ENCODE measurements around the gene IGFBPL1.
"Not testable (repeated sequence)": the region's sequence is repeated elsewhere in the genome, so short reads cannot be mapped to it uniquely, and the experiment has no call there.

Gene IGFBPL1

DNA sequence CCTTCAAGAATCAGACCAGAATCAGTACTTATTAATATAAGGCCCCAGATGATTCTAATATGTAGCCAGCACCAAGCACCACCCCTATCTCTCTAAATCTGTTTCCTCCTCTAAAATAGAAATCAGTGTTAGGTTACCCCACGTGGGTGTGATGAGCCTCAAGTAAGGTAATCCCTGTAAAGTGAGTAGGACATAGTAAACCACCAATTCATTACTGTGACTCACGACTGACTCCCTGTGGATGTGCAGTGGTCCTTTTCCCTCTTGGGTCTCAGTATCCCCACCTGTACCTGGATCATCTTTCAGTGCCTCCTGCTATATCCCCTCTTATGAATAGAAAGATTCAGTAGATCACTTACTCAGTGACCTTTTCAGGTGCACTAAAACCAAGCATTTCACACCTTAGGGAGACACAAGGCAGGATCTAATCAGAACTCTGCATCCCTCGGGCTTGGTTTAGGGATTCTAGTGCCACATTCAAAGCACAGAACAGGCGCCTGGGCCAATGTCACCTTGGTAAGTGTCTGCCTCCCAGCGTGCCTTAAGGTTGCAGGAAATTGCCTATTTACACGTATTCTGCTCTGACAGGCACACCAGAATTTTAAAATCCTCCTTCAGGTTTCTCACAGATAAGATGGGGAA, 43.9 kb downstream of the IGFBPL1 start:
- no peak for DNase-seq (ENCODE audit: low read depth)

DNA sequence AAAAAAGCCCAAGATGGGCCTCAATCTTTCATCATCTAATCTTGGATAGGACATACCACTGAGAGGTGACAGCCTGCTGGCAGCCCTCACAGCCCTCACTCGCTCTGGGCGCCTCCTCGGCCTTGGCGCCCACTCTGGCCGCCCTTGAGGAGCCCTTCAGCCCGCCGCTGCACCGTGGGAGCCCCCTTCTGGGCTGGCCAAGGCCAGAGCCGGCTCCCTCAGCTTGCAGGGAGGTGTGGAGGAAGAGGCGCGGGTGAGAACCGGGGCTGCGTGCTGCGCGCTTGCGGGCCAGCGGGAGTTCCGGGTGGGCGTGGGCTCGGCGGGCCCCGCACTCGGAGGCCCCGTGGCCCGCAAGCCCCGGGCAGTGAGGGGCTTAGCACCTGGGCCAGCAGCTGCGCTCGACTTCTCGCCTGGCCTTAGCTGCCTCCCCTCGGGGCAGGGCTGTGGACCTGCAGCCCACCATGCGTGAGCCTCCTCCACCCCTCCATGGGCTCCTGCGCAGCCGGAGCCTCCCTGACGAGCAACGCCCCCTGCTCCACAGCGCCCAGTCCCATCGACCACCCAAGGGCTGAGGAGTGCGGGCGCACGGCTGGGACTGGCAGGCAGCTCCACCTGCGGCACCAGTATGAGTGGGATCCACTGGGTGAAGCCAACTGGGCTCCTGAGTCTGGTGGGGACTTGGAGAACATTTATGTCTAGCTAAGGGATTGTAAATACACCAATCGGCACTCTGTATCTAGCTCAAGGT, 46.7 kb downstream of the IGFBPL1 start:
- DNase-seq (ENCODE audit: low read depth) = not testable (repeated sequence)

- DNase-seq (ENCODE audit: low read depth) = no peak
Measured at GRCh38 chr9:38376021-38376670, 48.1 kb downstream of the IGFBPL1 start.

GRCh38 chr9:38375572-38375963, 48.7 kb downstream of the IGFBPL1 start:
- DNase-seq (ENCODE audit: low read depth) = no peak

GRCh38 chr9:38374847-38375571, 49.2 kb downstream of the IGFBPL1 start:
- no peak for DNase-seq (ENCODE audit: low read depth)

DNA sequence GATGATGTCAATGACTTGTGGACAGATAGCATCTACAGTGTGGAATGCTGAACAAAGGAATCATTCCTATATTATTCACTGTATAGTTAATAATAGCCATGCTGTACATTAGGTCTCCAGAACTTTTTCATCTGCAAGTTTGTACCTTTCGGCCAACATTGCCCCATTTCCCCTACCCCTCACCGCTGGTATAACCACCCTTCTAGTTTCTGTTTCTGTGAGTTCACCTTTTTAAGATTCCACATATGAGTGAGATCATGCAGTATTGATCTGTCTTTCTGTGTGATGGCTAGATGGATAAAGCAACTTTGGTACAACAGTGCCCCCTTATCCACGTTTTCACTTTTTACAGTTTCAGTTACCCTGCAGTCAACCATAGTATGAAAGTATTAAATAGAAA, 50.6 kb downstream of the IGFBPL1 start:
- no peak for DNase-seq (ENCODE audit: low read depth)

DNA sequence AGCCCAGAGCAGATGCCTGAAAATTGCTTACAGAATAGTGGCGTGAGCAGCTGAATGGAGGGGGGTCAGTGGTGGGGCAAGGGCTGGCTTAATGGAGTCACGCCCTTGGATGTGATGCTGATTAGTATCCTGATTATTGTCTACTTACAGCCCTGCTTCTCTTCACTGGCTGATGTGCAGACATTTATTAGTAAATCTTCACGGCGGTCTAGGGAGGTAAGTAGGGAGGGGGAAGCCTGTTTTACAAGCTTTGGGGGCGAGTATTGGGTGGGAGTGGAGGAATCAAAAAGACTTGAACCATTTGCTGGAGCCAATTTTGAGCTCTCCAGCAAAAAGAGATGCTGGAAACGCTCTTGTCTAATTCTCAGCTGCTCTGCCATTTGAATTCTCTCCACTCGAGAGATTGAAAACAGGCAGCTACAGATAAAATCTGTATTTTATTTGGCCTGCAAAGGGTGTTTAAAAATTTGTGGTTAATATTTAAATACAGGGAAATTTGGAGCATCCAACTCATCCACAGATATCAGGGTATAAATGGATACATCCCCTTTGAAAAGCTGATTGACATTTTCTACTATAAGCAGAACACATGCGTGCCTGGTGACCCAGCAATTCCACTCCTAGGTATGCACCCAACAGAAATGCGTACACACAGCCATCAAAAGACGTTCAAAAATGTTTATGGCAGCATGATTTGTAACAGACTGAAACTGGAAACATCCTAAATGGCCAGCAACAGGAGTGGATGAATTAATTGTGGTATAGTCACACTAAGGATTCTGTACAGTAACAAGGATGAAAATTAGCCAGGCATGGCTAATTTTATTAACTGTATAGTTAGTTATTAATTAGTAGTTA, 51.3 kb downstream of the IGFBPL1 start:
- DNase-seq (ENCODE audit: low read depth) = no peak

- no peak for DNase-seq (ENCODE audit: low read depth)
Measured at GRCh38 chr9:38371495-38371894, 52.8 kb downstream of the IGFBPL1 start.

GRCh38 chr9:38370176-38370575, 54.1 kb downstream of the IGFBPL1 start:
- DNase-seq (ENCODE audit: low read depth) = no peak

DNA sequence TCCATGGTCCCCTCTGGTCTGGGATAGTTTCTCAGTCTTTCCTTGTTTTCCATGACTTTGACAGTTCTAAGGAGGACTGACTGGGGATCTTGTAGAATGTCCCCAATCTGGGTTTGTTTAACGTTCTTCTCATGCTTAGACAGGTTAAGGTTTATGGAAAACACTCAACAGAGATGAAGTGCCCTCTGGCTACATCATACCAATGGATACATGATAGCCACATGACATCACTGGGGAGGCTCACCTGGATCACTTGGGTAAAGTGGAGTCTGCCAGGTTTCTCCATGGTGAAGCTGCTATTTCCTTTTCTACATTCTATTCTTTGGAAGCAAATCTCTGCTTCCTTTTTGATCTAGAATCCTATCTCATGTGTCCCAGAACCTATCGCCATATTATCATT, 55.5 kb downstream of the IGFBPL1 start:
- no peak for DNase-seq (ENCODE audit: low read depth)

- no peak for DNase-seq (ENCODE audit: low read depth)
Measured at GRCh38 chr9:38367898-38368297, 56.4 kb downstream of the IGFBPL1 start.

DNA sequence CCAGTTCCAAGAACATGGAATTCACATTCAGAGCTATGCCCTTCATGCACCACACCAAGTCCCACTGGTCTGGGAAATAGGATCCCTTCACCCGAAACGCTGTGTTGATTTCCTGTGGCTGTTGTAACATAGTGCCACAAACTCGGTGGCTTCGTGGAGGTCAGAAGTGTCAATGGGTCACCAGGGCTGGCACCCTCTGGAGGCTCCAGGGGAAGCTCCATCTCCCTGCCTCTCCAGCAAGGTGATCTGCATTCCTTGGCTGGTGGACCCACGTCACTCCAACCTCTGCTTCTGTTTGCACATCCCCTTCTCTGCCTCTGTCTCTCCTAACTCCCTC, 60.7 kb downstream of the IGFBPL1 start:
- no peak for DNase-seq (ENCODE audit: low read depth)

DNA sequence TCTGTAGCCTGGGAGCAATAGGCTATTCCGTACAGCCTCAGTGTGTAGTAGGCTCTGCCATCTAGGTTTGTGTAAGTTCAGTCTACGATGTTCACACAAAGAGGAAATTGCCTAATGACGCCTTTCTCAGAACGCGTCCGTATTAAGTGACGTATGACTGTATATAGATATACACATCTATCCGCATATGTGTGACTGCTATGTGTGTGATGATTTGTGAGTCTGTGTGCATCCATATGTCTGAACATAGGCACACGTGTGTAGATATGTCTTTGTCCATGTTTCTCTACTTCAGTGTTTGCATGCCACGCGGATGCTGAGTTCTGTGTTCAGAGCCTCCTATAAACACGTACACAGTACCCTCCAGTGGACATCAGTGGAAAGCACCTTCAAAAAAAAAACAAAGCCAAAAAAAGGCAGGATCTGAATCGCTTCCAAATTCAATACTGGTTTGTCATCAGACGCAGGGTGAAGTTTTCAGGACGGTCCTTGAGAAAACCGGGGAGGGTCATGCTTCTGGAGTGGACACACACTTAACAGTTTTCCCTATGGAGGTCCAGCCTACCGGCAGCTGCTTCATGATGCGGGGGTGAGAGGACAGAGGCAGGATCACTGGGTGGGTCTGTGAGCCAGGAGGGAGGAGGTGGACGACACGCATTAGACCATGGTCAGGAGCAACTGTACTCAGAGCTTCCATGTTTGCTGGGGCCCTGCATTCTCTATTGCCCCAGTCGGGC, 61.2 kb downstream of the IGFBPL1 start:
- DNase-seq (ENCODE audit: low read depth) = no peak

DNA sequence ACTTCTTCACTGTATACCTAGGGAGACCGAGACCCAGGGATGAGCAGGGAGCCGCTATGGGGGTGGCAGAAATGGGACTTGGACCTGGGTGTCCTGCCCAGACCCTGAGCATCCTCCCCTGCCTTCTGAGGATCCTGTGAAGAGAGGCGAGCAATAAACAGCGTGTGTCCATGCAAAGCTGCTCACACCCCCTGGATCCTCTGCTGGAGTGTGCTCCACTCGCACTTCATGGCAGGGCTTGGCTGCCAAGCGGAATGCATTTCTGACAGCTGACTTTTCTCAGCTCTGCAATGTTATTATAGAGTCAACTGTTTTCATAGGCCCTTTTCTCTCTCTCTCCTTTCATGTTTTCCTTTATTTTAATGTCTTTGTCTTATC, 62.8 kb downstream of the IGFBPL1 start:
- no peak for DNase-seq (ENCODE audit: low read depth)

DNA sequence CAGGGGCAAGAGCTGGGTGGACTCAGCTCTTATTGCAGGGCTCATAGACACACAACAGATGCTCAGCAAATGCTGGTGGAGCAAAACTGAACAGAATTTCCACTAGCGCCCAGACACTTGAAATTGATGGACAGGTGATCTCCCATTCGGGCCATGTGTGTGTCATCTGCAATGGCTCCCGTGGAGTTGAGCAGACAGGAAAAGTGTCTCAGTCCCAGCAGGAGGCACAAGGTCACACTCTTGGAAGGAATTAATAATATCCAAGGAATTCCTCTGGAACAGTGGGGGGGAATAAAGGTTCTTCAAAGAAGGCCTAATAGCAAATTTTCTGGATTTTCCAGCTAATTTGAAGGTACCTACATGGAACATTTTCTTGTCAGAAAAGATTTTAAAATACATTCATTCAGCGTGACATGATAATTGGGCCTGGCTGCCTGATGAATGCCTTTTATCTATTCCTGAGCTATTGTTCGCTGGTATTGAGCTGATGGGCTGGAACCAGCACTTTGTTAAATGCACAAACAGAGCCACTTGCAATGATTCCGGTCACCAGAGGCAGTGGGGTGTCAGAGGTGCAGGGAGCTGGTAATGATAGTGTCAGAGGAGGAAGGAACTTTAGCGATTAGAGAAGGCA, 63.3 kb downstream of the IGFBPL1 start:
- no peak for DNase-seq (ENCODE audit: low read depth)

- no peak for DNase-seq (ENCODE audit: low read depth)
Measured at GRCh38 chr9:38359689-38360385, 64.4 kb downstream of the IGFBPL1 start.

DNA sequence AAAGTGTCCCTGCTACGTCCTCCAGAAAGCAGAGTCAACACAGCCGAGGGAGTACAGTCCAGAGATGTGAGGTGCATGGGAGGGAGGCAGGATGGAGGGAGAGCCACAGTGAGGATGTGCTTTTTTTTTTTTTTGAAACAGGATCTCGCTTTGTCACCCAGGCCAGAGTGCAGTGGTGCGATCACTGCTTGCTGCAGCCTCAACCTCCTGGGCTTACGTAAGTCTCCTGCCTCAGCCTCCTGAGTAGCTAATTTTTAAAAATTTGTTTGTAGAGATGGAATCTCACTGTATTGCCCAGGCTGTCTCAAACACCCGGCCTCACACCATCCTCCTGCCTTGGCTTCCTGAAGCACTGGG, 65.0 kb downstream of the IGFBPL1 start:
- no peak for DNase-seq (ENCODE audit: low read depth)

- DNase-seq (ENCODE audit: low read depth) = no peak
Measured at GRCh38 chr9:38358390-38359296, 65.6 kb downstream of the IGFBPL1 start.

Measured in stimulated activated CD8-positive, alpha-beta memory T cell treated with anti-CD3 and anti-CD28 coated beads, Interleukin-15, amount 100 ng/mL, for 1 hour (primary cell).